ENCODE measurements around the gene IMPDH2.
"Not testable (repeated sequence)": the region's sequence is repeated elsewhere in the genome, so short reads cannot be mapped to it uniquely, and the experiment has no call there.

The IMPDH2 gene

DNA sequence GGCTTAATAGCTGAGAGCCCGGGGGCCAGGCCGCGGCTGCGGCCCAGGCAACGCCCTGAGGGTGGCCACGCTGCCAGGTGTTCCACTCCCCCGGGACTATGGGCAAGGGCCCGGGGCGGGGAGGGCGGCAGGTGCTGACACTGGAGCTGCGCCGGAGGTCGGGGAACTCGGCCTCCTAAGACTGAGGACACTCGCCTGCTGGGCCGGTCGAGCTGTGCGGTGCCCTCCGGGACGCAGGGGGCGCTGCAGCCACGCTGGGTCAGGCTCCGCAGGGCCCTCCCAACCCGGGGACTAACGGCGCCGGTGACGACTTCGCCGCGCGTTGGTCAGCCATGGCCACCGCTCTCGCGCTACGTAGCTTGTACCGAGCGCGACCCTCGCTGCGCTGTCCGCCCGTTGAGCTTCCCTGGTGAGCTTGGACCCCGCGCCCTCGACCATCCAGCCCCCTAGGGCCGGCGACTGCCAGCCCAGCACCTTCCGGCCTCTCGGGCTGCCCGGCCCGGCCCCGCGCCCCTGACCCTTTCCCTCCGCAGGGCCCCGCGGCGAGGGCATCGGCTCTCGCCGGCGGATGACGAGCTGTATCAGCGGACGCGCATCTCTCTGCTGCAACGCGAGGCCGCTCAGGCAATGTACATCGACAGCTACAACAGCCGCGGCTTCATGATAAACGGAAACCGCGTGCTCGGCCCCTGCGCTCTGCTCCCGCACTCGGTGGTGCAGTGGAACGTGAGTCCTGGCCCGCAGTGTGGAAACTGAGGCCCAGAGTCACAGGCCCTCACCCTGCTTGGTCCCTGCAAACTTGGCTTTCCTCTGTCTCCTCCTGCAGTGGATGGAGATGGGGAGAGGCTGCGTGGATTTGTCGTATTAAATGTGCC lies 7.1 kb downstream of the IMPDH2 start, which contains the start of gene NDUFAF3:
Gene NDUFAF3 (plus strand): TSS at position 309 of the 875 bp plus-strand sequence. CDS start 24 bp downstream, at position 333.
- DNase-seq (ENCODE audit: low read depth, low spot score) = no peak

DNA sequence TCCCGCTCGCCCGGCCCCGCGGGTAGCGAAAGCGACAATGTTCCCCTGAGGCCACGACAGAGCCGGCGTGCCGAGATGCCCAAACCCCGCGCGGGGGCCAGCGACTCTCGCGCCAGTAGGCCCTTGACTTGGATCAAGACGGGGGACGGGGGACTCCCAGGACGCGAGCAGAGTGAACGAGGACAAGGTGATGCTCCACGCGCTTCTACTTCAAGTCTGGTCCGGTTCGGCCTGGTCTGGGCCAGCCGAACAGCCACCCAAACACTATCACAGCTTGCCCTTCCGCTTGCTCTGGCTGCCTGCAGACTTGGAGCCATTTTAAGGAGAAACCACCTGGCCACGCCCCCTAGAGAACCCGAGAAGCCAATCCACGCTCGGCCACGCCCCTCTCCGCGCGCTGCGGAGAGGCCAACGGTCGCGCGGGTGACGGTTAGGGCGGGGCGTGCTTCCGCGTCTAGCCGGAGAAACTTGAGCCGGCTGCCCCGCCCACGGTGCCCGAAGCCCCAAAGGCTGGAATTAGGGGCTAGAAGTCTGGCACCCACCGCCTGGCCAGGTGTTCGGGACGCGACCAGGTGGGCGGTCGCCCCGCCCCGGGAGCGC lies 7.9 kb downstream of the IMPDH2 start:
- peak; percentile 85 for DNase-seq (ENCODE audit: low read depth, low spot score)

DNA sequence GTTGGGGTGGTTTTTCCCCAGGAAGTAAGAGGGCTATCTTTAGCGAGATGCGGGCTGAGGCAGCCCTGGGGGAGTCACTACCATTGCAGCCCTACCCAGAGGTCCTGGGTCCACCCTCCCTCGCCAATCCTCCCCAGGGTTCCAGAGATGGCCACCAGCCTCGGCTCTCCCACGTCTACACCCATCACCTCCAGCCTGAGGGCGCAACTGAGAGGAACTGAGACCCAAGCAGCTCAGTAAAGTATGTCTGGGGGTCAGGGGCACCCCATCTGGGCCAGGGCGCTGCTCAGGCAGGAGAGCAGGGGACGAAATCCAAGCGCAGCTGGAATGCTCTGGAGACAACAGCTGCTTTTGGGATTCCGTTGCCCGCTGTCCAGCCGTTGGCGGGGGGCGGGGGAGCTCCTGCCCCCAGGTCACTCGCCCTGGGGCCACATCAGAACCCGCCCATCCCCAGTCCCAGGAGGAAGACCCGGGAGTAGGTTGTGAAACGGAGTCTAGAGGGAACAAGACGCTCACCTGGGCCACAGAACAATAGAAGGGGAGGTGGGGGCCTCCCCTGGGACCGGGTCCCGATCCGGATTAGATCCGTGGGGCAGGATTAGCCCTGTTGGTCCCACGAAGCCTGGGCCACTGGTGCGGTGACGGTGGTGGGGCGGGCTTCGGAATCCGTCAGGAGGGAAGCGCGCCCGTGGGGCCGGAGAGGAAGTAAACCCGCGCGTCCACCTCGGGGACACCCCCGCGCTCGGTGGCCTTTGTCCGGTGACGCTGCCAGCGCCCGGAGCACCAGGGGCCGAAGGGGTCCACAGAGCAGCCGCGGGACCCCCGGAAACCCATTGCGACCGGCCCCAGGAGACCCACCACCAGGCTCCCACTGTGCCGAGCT lies 8.6 kb downstream of the IMPDH2 start:
- DNase-seq (ENCODE audit: low read depth, low spot score) = no peak

DNA sequence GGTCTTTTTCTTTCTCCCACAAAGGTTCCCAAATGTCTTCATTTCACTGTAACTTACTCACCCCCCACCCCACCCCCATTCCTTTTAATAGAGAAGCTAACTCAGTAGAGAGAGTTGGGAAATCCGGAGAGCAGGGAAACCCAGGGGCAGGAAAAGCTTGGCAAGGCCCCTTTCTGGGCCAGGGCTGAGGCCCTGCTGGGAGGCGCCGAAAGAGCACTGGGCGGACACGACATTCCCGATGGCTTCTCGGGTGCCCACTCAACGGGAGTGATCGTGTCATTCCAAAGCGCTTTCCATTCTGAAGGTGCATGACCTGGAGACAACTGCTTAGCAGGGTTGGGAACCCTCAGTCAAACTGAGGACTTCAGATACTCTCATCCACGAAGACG lies 9.3 kb downstream of the IMPDH2 start:
- DNase-seq (ENCODE audit: low read depth, low spot score) = no peak

DNA sequence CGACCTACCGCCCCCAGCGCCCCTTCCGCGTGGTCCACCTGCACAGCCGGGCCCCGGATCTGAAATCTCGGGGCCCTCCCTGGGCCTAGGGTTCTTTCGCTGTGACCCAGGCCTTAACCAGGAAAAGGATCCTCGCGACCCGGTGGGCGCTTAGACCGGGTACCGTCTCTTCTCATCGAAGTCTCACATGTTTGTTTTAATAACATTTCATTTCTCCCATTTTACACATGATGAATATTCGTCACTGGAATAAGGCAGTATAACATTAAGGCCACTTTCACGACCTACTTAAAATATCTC lies 10.5 kb downstream of the IMPDH2 start:
- no peak for DNase-seq (ENCODE audit: low read depth, low spot score)

DNA sequence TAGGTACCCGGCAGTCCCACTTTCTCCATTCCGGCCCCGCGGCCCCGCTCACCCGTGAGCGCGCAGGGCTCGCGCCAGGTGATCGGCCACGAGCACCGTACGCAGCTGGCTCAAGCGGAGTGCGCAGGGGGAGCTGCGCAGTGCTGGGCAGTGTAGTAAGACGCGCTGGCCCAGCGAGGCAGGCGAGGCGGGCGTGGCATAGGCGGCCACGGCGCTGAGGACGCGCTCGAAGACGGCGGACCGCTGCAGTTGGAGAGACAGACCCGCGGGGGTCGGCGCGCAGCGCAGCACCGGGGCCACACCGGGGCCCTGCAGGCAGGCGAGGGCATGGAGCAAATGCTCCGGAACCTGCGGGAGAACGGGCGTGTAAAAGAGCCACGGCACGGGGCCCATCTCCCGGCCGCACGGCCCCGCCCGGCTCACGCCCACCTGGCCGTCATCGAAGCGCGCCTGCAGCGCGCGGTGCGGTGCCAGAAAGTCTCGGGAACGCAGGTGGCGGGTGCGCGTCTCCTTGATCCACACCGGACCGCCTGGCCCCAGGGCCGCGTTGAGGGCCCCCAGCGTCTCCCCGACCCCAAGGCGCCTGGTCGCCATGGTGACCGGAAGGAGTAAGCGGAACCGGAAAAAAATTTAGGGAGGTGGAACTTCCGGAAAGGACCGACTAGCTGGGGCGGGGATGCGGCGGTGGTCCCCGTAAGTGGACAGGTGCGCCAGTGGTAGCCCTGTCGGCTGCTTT lies 11.1 kb downstream of the IMPDH2 start, which contains the start of gene DALRD3:
Gene DALRD3 (minus strand): TSS at position 610 of the 736 bp plus-strand sequence. CDS start 16 bp downstream, at position 594.
- DNase-seq (ENCODE audit: low read depth, low spot score) = no peak

DNA sequence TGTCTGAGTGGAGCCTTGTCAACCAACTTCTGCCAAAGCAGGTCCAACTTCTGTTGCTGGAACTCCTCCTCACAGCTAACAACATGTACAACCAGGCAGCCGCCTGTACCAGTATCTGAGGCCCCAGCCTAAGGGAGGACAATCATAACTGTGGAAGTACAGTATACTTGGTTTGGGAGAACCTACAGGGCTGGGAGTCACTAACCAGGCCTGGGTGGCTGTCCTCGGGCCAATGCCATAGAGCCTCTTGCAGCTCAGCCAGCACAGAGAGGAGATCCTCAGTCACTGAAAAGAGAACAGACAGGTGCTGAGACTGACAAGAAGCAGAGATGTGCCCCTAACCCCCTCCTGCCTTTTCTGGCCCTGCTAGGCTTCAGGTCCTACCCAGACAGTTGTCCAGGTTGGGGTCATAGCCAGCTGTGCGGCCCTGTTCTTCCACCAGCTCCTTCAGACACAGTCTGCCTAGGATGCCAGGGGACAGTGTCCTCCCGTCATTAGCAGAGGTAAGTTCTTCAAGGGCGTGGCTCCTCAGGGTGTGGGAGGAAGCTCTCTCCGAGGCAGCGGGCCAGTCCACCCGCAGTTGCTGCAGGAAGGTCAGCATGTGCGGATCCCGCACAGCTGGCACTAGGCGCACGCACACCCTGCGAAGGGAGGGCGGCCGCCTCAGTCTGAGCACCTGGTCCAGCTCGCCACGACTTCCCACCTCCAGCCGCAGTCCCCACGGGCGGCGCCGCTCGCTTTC lies 11.8 kb downstream of the IMPDH2 start:
- no peak for DNase-seq (ENCODE audit: low read depth, low spot score)

DNA sequence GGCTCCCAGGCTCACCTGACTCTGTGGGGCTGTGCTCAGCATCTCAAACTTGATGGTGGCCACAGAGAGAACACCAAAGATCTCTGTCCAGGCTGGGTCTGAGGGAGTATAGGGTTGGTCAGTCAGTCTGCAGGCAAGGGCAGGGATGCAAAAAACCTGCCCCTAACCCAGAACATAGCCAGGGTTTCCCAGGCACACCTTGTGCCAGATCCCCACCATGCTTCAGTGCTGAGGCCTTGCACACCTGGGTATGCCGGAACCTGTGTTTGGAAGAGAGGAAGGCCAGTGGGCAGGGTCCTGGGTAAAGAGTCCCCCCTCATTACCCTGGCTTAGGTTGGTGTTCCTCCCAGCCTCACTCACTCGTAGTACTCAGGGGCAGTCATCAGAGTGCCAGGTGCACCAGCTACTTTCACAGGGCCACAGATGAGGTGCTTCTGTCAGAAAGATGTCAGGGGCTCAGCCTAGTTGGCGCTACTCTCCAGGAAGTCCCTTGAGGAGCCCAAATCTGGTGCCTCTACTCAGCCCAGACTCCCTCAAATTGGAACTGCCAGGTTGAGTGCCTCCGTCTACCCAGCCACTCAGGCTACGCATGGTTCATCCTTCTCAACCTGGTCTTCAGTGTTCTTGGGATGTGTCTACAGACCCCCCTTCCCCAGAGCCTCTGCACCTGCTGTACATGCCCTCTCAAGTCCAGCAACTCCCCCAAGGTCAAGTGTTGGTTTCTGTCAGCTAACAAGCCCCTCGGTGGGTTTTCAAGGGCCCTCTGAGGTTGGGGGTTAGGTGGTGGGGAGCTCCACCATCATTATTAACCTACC lies 12.6 kb downstream of the IMPDH2 start:
- no peak for DNase-seq (ENCODE audit: low read depth, low spot score)

DNA sequence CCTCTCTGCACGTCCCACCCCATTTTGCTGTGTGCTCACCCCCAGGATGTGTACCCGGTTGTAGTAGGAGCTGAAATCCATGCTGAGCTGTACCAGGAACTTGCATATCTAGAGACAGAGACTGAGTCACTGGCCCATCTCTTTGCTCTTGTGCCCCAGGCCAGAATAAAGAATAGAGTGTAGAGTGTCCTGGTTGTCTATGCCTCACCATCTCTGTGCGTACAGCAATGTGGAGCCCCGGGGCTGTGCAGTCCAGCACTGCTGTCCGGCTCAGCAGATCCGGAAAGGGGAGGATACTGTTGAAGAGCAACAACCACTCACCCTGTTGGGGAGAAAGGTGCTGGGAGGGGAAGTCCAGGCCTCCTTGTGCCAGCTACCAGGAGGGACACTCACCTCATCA lies 13.4 kb downstream of the IMPDH2 start:
- no peak for DNase-seq (ENCODE audit: low read depth, low spot score)

DNA sequence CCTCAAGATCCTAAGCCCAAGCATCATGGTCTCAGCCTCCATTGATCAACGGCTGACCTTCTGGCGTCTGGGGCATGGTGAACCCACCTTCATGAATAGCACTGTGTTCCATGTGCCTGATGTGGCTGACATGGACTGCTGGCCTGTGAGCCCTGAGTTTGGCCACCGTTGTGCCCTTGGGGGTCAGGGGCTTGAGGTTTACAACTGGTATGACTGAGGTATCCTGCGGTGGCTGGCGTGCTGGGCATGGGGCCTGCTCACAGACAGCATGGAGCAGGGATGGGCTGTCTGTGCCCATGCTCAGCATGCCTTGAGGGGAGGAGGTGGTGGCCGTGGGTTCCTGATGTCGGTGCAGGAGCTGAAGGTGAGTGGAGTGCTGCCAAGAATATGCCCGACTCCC lies 14.1 kb downstream of the IMPDH2 start:
- no peak for DNase-seq (ENCODE audit: low read depth, low spot score)

DNA sequence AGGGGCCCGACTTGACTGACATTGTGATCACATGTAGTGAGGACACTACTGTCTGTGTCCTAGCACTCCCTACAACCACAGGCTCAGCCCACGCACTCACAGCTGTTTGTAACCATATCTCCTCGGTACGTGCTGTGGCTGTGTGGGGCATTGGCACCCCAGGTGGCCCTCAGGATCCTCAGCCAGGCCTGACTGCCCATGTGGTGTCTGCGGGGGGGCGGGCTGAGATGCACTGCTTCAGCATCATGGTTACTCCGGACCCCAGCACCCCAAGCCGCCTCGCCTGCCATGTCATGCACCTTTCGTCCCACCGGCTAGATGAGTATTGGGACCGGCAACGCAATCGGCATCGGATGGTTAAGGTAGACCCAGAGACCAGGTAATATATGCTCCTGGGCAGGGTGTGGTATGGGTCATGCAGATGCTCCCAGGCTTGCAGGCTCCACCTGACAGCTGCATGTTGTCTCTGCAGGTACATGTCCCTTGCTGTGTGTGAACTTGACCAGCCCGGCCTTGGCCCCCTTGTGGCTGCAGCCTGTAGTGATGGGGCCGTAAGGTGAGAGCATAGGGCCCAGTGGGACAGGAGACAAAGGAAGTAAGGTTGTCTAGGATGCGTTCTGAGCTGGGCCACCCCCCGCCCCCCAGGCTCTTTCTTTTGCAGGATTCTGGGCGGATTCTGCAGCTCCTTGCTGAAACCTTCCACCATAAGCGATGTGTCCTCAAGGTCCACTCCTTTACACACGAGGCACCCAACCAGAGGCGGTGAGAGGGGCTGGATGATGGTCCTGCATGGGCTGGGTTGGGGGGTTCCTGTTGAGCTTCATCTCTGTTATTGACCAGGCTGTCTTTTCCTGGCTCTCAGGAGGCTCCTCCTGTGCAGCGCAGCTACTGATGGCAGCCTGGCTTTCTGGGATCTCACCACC lies 15.2 kb downstream of the IMPDH2 start:
- DNase-seq (ENCODE audit: low read depth, low spot score) = no peak

DNA sequence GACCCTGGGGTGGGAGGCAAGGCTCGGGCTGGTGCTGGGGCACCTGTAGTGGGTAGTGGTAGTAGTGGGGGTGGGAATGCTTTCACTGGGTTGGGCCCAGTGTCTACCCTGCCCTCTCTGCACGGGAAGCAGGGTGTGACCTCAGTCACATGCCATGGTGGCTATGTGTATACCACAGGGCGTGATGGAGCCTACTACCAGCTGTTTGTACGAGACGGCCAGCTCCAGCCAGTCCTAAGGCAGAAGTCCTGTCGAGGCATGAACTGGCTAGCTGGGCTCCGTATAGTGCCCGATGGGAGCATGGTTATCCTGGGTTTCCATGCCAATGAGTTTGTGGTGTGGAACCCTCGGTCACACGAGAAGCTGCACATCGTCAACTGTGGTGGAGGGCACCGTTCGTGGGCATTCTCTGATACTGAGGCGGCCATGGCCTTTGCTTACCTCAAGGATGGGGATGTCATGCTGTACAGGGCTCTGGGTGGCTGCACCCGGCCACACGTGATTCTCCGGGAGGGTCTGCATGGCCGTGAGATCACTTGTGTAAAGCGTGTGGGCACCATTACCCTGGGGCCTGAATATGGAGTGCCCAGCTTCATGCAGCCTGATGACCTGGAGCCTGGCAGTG lies 16.0 kb downstream of the IMPDH2 start:
- DNase-seq (ENCODE audit: low read depth, low spot score) = no peak

DNA sequence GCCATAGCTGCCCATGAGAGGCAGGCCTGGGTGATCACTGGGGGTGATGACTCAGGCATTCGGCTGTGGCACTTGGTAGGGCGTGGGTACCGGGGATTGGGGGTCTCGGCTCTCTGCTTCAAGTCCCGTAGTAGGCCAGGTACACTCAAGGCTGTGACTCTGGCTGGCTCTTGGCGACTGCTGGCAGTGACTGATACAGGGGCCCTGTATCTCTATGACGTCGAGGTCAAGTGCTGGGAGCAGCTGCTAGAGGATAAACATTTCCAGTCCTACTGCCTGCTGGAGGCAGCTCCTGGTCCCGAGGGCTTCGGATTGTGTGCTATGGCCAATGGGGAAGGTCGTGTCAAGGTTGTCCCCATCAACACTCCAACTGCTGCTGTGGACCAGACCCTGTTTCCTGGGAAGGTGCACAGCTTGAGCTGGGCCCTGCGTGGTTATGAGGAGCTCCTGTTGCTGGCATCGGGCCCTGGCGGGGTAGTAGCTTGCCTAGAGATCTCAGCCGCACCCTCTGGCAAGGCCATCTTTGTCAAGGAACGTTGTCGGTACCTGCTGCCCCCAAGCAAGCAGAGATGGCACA lies 16.7 kb downstream of the IMPDH2 start:
- DNase-seq (ENCODE audit: low read depth, low spot score) = no peak

DNA sequence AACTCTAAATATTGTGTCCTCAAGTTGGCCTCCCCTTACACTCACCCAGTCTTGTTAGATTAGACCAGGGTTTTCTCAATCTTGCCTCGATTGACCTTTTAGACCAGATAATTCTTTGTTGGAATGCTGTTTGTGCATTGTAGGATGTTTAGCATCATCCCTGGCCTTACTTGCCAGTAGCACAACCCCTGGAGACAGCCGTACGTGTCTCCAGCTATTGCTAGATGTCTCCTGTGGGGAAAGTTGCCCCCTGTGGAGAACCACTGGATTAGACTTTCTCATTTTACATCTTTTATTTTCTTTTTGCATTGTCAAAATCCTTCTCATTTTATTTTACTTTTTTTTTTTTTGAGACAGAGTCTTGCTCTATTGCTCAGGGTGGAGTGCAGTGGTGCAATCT lies 19.8 kb downstream of the IMPDH2 start:
- DNase-seq (ENCODE audit: low read depth, low spot score) = no peak

DNA sequence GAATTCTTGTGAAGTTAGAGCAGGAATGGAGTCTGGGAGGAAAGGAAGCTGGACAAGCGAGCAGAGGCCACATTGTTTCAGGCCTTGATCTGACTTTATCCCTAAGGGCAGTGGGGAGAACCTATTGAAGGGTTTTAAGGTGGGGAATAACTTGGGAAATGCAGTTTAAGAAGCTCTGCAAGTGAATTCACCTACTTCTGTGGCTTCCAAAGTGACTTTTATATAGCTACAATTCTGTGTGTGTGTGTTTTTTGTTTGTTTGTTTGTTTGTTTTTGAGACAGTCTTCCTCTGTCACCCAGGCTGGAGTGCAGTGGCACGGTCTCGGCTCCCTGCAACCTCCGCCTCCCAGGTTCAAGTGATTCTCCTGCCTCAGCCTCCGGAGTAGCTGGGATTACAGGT lies 20.6 kb downstream of the IMPDH2 start:
- not testable (repeated sequence) for DNase-seq (ENCODE audit: low read depth, low spot score)

DNA sequence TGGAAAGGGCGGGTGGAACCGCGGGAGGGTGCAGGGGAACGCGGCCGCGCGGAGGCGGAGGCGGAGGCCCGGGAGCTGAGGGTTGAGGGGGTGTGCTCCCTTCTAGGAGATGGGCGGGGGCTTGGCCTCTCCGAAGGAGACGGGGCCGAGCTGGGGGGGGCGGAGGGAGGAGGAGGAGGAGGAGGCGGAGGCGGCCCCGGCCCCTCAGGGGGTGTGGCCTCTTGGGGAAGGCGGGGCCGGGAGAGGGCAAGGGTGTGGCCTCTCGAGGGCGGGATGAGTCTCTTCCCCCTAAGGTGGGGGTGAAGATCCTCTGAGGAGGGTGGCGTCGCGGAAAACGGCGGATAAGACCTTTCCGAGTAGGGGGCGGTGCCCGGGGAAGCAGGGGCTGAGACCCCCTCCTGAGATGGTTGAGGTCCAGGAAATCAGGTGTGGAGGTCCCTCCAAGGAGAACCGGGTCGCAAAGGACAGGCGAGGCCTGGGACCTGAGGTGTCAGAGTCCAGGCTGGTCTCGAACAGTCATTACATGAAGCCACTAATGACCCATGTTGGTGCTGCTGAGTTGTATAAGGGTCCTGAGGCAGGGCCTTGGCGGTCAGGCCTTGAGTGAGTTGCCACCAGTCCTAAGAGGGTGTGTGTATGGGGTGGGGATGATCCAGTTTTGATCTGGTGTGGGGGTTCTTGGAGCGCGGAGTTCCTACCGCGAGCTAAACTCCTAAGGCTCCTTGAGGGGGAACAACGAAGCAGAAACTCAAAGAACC lies 21.2 kb downstream of the IMPDH2 start:
- no peak for DNase-seq (ENCODE audit: low read depth, low spot score)

DNA sequence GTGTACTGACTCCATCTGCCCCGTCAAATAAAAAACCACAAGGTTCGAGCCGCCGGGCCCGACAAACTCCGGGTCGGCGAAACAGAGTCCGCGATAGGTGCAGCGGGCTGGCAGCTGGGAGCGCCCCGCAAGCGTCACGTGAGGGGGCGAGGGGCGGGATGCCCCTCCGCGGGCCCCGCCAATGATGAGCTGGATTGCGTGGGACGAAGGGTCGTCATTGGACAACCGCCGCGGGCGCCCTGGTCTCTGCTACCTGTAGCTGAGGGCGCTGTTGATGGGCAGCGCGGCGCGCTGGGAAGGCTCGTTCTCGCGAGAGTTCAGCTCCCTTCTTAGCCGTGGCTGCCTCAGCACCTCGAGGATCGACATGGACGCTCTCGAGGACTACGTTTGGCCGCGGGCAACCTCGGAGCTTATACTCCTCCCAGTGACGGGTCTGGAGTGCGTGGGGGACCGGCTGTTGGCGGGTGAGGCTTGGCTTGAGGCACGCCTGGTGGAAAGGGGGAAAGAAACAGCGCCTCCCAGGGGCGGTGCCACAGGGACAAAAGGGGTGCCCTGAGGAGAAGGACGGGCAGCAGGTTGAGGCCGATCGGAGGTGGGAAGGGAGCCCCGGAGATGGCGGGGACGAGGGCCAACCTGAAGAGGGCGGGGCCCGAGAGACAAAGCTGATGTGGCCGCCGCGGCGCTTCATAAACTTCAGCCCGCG lies 22.0 kb downstream of the IMPDH2 start, which contains the start of gene WDR6:
Gene WDR6 (plus strand): TSS at position 324 of the 703 bp plus-strand sequence. CDS start 41 bp downstream, at position 365.
- DNase-seq (ENCODE audit: low read depth, low spot score) = peak; percentile 93
